ENCODE results near the gene MTOR.

The MTOR gene

GRCh38 chr1:11158291-11158690, 104.1 kb downstream of the MTOR start:
- H3K9me3 ChIP-seq (replicated peaks; ENCODE audit: insufficient read depth, low read length): no peaks in the 10 kb centered on the region
- no peak overlapping the region for H2AFZ ChIP-seq (ENCODE audit: low read length)
- no peak overlapping the region for H3K9ac ChIP-seq (ENCODE audit: low read length)
- H3K27ac ChIP-seq (ENCODE audit: low read length): no peak overlapping the region
- H3F3A ChIP-seq (ENCODE audit: insufficient read depth, low read length): no peaks in the 10 kb centered on the region
- H3K36me3 ChIP-seq (replicated peaks; ENCODE audit: insufficient read depth, low read length): no peaks in the 10 kb centered on the region
- no peak overlapping the region for H3K4me3 ChIP-seq (ENCODE audit: low read length)
- no peaks in the 10 kb centered on the region for H3K79me2 ChIP-seq (ENCODE audit: low read length)
- H3K4me1 ChIP-seq (ENCODE audit: low read length): no peaks in the 10 kb centered on the region
- TF ChIP-seq EZH2 (optimal IDR thresholded peaks at IDR 0.05; ENCODE audit: low read depth, low read length) (no peak), CTCF (IDR thresholded peaks at IDR 0.05; ENCODE audit: low read length) (no peak), EZH2phosphoT487 (IDR thresholded peaks at IDR 0.05; ENCODE audit: low read length) (no peak)
- no peak overlapping the region for H3K4me2 ChIP-seq (ENCODE audit: low read depth, low read length)
- no peaks in the 10 kb centered on the region for H3K27me3 ChIP-seq (replicated peaks; ENCODE audit: insufficient read depth, low read length)
- no peaks in the 10 kb centered on the region for H4K20me1 ChIP-seq (ENCODE audit: insufficient read depth, low read length)
- DNase-seq: no peak
- no peaks in the 10 kb centered on the region for H3K9me2 ChIP-seq (replicated peaks; ENCODE audit: insufficient read depth, low read length)

- TF ChIP-seq CTCF (IDR thresholded peaks at IDR 0.05; ENCODE audit: low read length): no peak
- no peak for TF ChIP-seq EZH2phosphoT487 (IDR thresholded peaks at IDR 0.05; ENCODE audit: low read length)
- Histone ChIP-seq H3K4me1 (ENCODE audit: low read length) (no peaks in the 10 kb centered on the region), H3K4me3 (ENCODE audit: low read length) (no peak overlapping the region), H3K9me3 (replicated peaks; ENCODE audit: insufficient read depth, low read length) (no peaks in the 10 kb centered on the region), H3K27ac (ENCODE audit: low read length) (no peak overlapping the region), H3K9ac (ENCODE audit: low read length) (no peak overlapping the region), H2AFZ (ENCODE audit: low read length) (no peak overlapping the region), H3K79me2 (ENCODE audit: low read length) (no peaks in the 10 kb centered on the region), H3K9me2 (replicated peaks; ENCODE audit: insufficient read depth, low read length) (no peaks in the 10 kb centered on the region), H3K4me2 (ENCODE audit: low read depth, low read length) (no peak overlapping the region), H3F3A (ENCODE audit: insufficient read depth, low read length) (no peaks in the 10 kb centered on the region), H3K36me3 (replicated peaks; ENCODE audit: insufficient read depth, low read length) (no peaks in the 10 kb centered on the region), H3K27me3 (replicated peaks; ENCODE audit: insufficient read depth, low read length) (no peaks in the 10 kb centered on the region), H4K20me1 (ENCODE audit: insufficient read depth, low read length) (no peaks in the 10 kb centered on the region)
- DNase-seq: no peak
Measured at GRCh38 chr1:11157867-11158266, 104.5 kb downstream of the MTOR start.

GRCh38 chr1:11157394-11157793, 105.0 kb downstream of the MTOR start:
- H3K27ac ChIP-seq (ENCODE audit: low read length): no peak overlapping the region
- no peak for DNase-seq

More at GRCh38 chr1:11157394-11157793, 105.0 kb downstream of the MTOR start:
- H3K9me3 ChIP-seq (replicated peaks; ENCODE audit: insufficient read depth, low read length): no peaks in the 10 kb centered on the region
- H3F3A ChIP-seq (ENCODE audit: insufficient read depth, low read length): no peaks in the 10 kb centered on the region
- H4K20me1 ChIP-seq (ENCODE audit: insufficient read depth, low read length): no peaks in the 10 kb centered on the region
- no peaks in the 10 kb centered on the region for H3K36me3 ChIP-seq (replicated peaks; ENCODE audit: insufficient read depth, low read length)
- H3K4me1 ChIP-seq (ENCODE audit: low read length): no peaks in the 10 kb centered on the region
- H3K4me2 ChIP-seq (ENCODE audit: low read depth, low read length): no peak overlapping the region
- H3K4me3 ChIP-seq (ENCODE audit: low read length): no peak overlapping the region
- no peaks in the 10 kb centered on the region for H3K9me2 ChIP-seq (replicated peaks; ENCODE audit: insufficient read depth, low read length)
- TF ChIP-seq EZH2phosphoT487 (IDR thresholded peaks at IDR 0.05; ENCODE audit: low read length): no peak
- no peak for TF ChIP-seq CTCF (IDR thresholded peaks at IDR 0.05; ENCODE audit: low read length)
- no peak for TF ChIP-seq EZH2 (optimal IDR thresholded peaks at IDR 0.05; ENCODE audit: low read depth, low read length)
- no peak overlapping the region for H3K9ac ChIP-seq (ENCODE audit: low read length)
- no peaks in the 10 kb centered on the region for H3K79me2 ChIP-seq (ENCODE audit: low read length)
- H3K27me3 ChIP-seq (replicated peaks; ENCODE audit: insufficient read depth, low read length): no peaks in the 10 kb centered on the region
- H2AFZ ChIP-seq (ENCODE audit: low read length): no peak overlapping the region
